ENCODE measurements around the gene PCSK5.

Gene PCSK5

DNA sequence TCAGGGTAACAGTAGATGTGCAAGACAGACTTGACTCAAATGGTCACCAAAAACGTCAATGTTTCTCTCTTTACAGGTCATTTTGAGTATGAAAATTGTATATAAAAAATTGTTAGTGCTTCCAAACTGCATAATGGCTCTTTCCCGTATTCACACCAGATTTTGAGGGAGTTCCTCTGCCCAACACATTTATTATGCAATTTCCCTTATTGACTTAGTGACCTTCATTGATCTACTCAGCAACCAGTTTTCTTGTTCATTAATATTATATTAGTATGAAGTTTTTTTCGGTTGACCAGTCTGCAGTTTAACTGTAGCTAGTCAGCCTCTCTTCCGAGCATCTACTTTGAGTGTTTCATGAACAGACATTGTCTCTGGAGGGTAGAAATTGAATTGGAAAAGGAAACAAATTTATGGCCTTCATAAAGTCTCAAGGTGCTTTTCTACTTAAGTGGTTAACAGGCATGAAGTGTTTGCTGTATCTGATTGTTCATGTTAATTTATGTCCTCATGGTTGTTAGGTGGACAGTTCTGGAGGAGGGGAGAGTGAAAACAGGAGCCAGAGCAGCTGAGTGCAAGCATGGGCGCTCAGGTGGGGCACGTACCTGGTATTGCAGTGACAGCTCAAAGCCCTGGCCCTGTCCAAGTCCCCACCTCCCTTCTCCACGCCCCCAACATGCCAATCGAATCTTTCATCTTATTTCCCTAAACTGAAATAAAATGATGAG is 263.6 kb downstream of the PCSK5 start:
- in situ Hi-C loops (cut with MboI; ENCODE audit: low sequenced_read_pairs, unreplicated experiment), result no loop called here
- no peak for DNase-seq (ENCODE audit: low spot score)
- TF ChIP-seq, protein P1, sequence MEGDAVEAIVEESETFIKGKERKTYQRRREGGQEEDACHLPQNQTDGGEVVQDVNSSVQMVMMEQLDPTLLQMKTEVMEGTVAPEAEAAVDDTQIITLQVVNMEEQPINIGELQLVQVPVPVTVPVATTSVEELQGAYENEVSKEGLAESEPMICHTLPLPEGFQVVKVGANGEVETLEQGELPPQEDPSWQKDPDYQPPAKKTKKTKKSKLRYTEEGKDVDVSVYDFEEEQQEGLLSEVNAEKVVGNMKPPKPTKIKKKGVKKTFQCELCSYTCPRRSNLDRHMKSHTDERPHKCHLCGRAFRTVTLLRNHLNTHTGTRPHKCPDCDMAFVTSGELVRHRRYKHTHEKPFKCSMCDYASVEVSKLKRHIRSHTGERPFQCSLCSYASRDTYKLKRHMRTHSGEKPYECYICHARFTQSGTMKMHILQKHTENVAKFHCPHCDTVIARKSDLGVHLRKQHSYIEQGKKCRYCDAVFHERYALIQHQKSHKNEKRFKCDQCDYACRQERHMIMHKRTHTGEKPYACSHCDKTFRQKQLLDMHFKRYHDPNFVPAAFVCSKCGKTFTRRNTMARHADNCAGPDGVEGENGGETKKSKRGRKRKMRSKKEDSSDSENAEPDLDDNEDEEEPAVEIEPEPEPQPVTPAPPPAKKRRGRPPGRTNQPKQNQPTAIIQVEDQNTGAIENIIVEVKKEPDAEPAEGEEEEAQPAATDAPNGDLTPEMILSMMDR (IDR thresholded peaks at IDR 0.05; ENCODE audit: borderline replicate concordance, control extremely low read depth, extremely low read depth, insufficient read depth, missing control alignments), result no peak

DNA sequence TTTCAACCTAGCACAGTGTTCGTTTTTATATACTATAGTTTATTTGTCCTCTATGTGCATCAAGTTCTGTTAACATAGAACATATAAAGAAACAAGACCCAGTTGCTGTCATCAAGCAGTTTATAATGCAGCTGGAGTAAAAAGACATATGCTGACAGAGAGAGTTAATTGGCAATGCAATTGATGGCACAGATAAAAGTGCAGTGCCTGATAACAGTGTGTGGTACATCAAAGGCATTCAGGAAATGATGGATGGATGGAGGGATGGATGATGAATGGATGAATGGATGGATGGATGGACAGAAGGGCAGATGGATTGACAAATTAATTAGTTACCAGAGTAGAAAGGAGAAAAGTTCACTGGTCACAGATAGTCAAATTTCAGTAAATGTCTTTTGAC is 264.9 kb downstream of the PCSK5 start:
- DNase-seq (ENCODE audit: low spot score), result no peak

GRCh38 chr9:76158713-76159112 is 268.2 kb downstream of the PCSK5 start:
- TF ChIP-seq, protein P1 (IDR thresholded peaks at IDR 0.05; ENCODE audit: borderline replicate concordance, control extremely low read depth, extremely low read depth, insufficient read depth, missing control alignments), result no peak
- DNase-seq (ENCODE audit: low spot score), result no peak
- in situ Hi-C loops (cut with MboI; ENCODE audit: low sequenced_read_pairs, unreplicated experiment), result no loop called here

More for the DNA sequence above, 264.9 kb downstream of the PCSK5 start:
- in situ Hi-C loops (cut with MboI; ENCODE audit: low sequenced_read_pairs, unreplicated experiment), result no loop called here
- TF ChIP-seq, protein P1 (IDR thresholded peaks at IDR 0.05; ENCODE audit: borderline replicate concordance, control extremely low read depth, extremely low read depth, insufficient read depth, missing control alignments), result no peak

DNA sequence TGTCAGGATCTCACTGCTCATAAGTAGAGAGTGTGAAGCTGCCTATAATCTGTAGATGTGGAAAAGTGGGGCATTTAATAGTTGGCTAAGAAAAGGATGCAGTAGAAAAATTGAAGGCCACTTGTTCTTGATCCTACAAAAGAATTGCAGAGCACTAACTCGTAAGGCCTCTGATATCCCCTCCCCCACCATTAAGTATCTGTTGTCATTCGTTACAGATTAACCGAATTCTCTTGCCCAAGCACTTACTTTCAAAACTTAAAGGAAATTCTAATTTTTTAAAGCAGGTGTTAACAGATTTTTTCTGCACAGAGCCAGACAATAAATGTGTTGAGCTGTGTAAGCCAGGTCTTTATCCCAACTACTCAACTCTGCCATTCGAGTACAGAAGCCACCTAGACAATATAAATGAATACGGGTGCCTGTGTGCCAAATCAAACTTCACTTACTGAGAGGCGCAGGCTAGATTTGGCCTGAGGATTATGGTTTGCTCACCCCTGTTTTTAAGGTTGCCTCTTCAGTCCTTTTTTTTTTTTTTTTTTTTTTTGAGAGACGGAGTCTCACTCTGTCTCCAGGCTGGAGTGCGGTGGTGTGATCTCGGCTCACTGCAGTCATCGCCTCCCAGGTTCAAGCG is 268.9 kb downstream of the PCSK5 start:
- in situ Hi-C loops (cut with MboI; ENCODE audit: low sequenced_read_pairs, unreplicated experiment), result no loop called here
- TF ChIP-seq, protein P1 (IDR thresholded peaks at IDR 0.05; ENCODE audit: borderline replicate concordance, control extremely low read depth, extremely low read depth, insufficient read depth, missing control alignments), result no peak
- no peak for DNase-seq (ENCODE audit: low spot score)

GRCh38 chr9:76161106-76161505 is 270.6 kb downstream of the PCSK5 start:
- in situ Hi-C loops (cut with MboI; ENCODE audit: low sequenced_read_pairs, unreplicated experiment), result no loop called here
- DNase-seq (ENCODE audit: low spot score), result no peak
- TF ChIP-seq, protein P1 (IDR thresholded peaks at IDR 0.05; ENCODE audit: borderline replicate concordance, control extremely low read depth, extremely low read depth, insufficient read depth, missing control alignments), result no peak

GRCh38 chr9:76161541-76161940 is 271.1 kb downstream of the PCSK5 start:
- TF ChIP-seq, protein P1 (IDR thresholded peaks at IDR 0.05; ENCODE audit: borderline replicate concordance, control extremely low read depth, extremely low read depth, insufficient read depth, missing control alignments), result no peak
- in situ Hi-C loops (cut with MboI; ENCODE audit: low sequenced_read_pairs, unreplicated experiment), result no loop called here
- DNase-seq (ENCODE audit: low spot score), result no peak

Measured in GM13976 (cell line).